HepG2 (cell line): ENCODE data around the gene CYP20A1. TPM values are rescaled to one million over a fixed set of nuclear protein-coding genes. Genes with fewer than 3 reads are reported as not detected.

Experiments used
- ARID5B ChIP-seq: IDR thresholded peaks from 2 replicates; pipeline ENCODE4 v1.4.0; 2020; ENCODE audit warnings: mild to moderate bottlenecking, missing genetic modification reagents
- GABPA ChIP-seq, 2 experiments: IDR thresholded peaks; 2 replicates each; pipeline ENCODE4 v1.6.1; 2011 to 2016; ENCODE audit warnings: low read depth in 2 of 2, low read length in 1 of 2, missing biosample characterization in 1 of 2, missing genetic modification characterization in 1 of 2
- HMGA1 ChIP-seq: sonication (generic); formaldehyde crosslinking; conservative IDR thresholded peaks from 2 replicates; pipeline ENCODE4 v1.4.0; 2020; ENCODE audit warnings: missing genetic modification reagents
- JDP2 ChIP-seq: sonication (generic); formaldehyde crosslinking; IDR thresholded peaks from 2 replicates; pipeline ENCODE4 v1.8.1; 2022; ENCODE audit warnings: missing genetic modification reagents, borderline replicate concordance
- KLF13 ChIP-seq: sonication (generic); formaldehyde crosslinking; IDR thresholded peaks from 2 replicates; pipeline ENCODE4 v1.4.0; 2020; ENCODE audit warnings: mild to moderate bottlenecking, missing genetic modification reagents
- LBX2 ChIP-seq: sonication (generic); formaldehyde crosslinking; IDR thresholded peaks from 2 replicates; pipeline ENCODE4 v1.5.0; 2020; ENCODE audit warnings: missing genetic modification reagents, mild to moderate bottlenecking, borderline replicate concordance
- MXI1 ChIP-seq: IDR thresholded peaks from 3 replicates; pipeline ENCODE4 v1.6.1; 2012; ENCODE audit warnings: low read depth, low read length, inconsistent platforms, borderline replicate concordance
- POLR2AphosphoS5 ChIP-seq: IDR thresholded peaks from 2 replicates; pipeline ENCODE4 v1.6.1; 2012; ENCODE audit warnings: low read depth, low read length
- RBM39 ChIP-seq: fragments of 200-400 bp; formaldehyde crosslinking; IDR thresholded peaks from one replicate; pipeline ENCODE4 v1.6.1; 2018; ENCODE audit warnings: antibody characterized with exemption, mild to moderate bottlenecking, low read depth, low read length; ENCODE audit not compliant: poor library complexity, severe bottlenecking
- RELA ChIP-seq: sonication (generic); formaldehyde crosslinking; IDR thresholded peaks from 2 replicates; pipeline ENCODE4 v1.4.0; 2020; ENCODE audit warnings: missing genetic modification reagents
- THAP11 ChIP-seq: IDR thresholded peaks from 2 replicates; pipeline ENCODE4 v1.6.1; 2016; ENCODE audit warnings: missing biosample characterization, missing genetic modification reagents
- THAP9 ChIP-seq: sonication (generic); formaldehyde crosslinking; IDR thresholded peaks from 2 replicates; pipeline ENCODE4; 2020; ENCODE audit warnings: missing genetic modification reagents, mild to moderate bottlenecking, borderline replicate concordance
- ZNF335 ChIP-seq: sonication (generic); formaldehyde crosslinking; IDR thresholded peaks from 2 replicates; pipeline ENCODE4 v1.4.0; 2020; ENCODE audit warnings: missing genetic modification reagents
- ZNF512 ChIP-seq: sonication (generic); formaldehyde crosslinking; IDR thresholded peaks from 2 replicates; pipeline ENCODE4 v1.4.0; 2020; ENCODE audit warnings: mild to moderate bottlenecking, missing genetic modification reagents
- ZNF883 ChIP-seq: sonication (generic); formaldehyde crosslinking; IDR thresholded peaks from 2 replicates; pipeline ENCODE4 v1.5.1; 2020; ENCODE audit warnings: mild to moderate bottlenecking, missing genetic modification reagents; ENCODE audit errors: not compliant biosample characterization
- ZZZ3 ChIP-seq: sonication (generic); formaldehyde crosslinking; IDR thresholded peaks from 2 replicates; pipeline ENCODE4 v1.4.0; 2020; ENCODE audit warnings: missing genetic modification reagents, mild to moderate bottlenecking, borderline replicate concordance
- polyA plus RNA-seq, 8 experiments: library from polyadenylated mRNA; depleted of rRNA in 3 of 8; stranded (reverse) in 7 of 8; unstranded in 1 of 8; fragments of >200 nt; fragmentation: Illumina TruSeq in 4 of 8; extraction: Trizol in 4 of 8; gene quantifications; 2 replicates each; pipeline versions ENCODE4 v1.2.1 to v1.2.3, GENCODE V29; 2011 to 2016; ENCODE audit warnings: low read depth in 4 of 8, missing spikeins in 1 of 8, mixed read lengths in 1 of 8; ENCODE audit not compliant: insufficient read depth in 1 of 8
- total RNA-seq, 5 experiments: library from RNA; depleted of rRNA; stranded (reverse); fragments of >200 nt; fragmentation: Illumina TruSeq; extraction: Trizol; gene quantifications; 2 replicates each; pipeline ENCODE4 v1.2.3, GENCODE V29; 2016; ENCODE audit warnings: low read depth in 1 of 5
- TF ChIP-seq, protein P1 (sequence below): sonication (generic); formaldehyde crosslinking; IDR thresholded peaks from 2 replicates; pipeline ENCODE4 v1.5.1; 2020; ENCODE audit warnings: mild to moderate bottlenecking, missing genetic modification reagents, borderline replicate concordance

The CYP20A1 gene
- total and polyA plus RNA-seq, 2 of the 13 experiments (the other 11 are each of a cell fraction or from before 2014, with no cell fraction given), result 9.6 to 35.3 TPM

DNA sequence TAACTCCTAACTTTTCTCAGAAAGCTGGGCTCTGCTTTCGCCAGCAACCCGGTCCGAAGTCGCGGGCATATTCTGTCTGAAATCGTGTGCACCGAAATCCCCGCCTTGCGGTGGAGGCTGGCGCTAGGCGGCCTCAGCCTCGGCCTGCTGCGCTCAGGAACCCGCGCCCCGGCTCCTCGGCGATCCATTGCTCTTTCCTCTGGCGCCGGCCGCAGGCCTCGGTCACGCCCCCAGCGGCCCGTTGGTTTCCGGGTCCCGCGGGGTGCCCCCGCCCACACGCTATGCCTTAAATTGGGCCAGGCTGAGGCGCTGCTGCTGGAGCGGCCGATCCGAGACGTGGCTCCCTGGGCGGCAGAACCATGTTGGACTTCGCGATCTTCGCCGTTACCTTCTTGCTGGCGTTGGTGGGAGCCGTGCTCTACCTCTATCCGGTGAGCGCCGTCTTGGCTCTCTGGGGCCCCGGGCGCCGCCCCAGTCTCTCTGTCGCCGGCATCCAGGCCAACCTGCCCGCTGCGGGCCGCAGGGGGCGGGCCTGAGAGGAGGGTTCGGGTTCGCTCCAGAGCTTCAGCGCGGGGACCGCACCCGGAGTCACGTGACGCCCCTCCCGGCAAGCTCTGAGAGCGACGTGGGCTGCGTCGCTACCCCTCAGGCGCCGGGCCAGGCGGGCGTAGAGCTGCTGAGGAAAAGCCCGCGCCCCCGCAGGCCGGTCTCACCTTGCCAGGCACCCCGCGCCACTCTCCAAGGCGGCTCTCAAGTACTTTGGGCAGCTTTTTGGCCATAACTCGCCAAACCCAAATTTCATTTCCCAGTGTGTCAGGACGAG, at the start of gene CYP20A1 (continued):
- peak; percentile 40; the same call in 1 of the 2 replicates for TF ChIP-seq KLF13 (CRISPR knock-in tag)
- peak; percentile 79; the same call in 1 of the 2 replicates for TF ChIP-seq ZNF335 (CRISPR knock-in tag)
- TF ChIP-seq, protein P1, sequence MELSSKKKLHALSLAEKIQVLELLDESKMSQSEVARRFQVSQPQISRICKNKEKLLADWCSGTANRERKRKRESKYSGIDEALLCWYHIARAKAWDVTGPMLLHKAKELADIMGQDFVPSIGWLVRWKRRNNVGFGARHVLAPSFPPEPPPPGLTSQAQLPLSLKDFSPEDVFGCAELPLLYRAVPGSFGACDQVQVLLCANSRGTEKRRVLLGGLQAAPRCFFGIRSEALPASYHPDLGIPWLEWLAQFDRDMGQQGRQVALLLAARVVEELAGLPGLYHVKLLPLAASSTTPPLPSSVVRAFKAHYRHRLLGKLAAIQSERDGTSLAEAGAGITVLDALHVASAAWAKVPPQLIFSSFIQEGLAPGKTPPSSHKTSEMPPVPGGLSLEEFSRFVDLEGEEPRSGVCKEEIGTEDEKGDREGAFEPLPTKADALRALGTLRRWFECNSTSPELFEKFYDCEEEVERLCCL (CRISPR knock-in tag), result peak; percentile 97
- peak; percentile 96 for TF ChIP-seq POLR2AphosphoS5
- TF ChIP-seq JDP2 (CRISPR knock-in tag), result no peak; the same call in 1 of the 2 replicates
- no peak for TF ChIP-seq HMGA1 (CRISPR knock-in tag)
- TF ChIP-seq ZNF512 (CRISPR knock-in tag), result no peak; the same call in none of the 2 replicates
- peak; percentile 73; the same call in 1 of the 2 replicates for TF ChIP-seq LBX2
- peak; percentile 88 for TF ChIP-seq RBM39
- peak; percentile 66 for TF ChIP-seq GABPA (IDR thresholded peaks at IDR 0.05; ENCODE audit: low read depth, low read length)
- peak; percentile 83 for TF ChIP-seq GABPA (CRISPR knock-in tag; IDR thresholded peaks at IDR 0.05; ENCODE audit: low read depth)
- TF ChIP-seq ZZZ3, result peak; percentile 75; the same call in 1 of the 2 replicates
- peak; percentile 38; the same call in 1 of the 2 replicates for TF ChIP-seq RELA (CRISPR knock-in tag)
- TF ChIP-seq THAP11 (CRISPR knock-in tag), result peak; percentile 93
- peak; percentile 94 for TF ChIP-seq ZNF883
- peak; percentile 94 for TF ChIP-seq THAP9 (CRISPR knock-in tag)
- peak; percentile 47; the same call in 1 of the 3 replicates for TF ChIP-seq MXI1
- peak; percentile 84 for TF ChIP-seq ARID5B (CRISPR knock-in tag)
